IMR-90 (cell line): Measurements from ENCODE around the gene TES. TPM values are rescaled to one million over a fixed set of nuclear protein-coding genes. Genes with fewer than 3 reads are reported as not detected.

Experiments
- ATAC-seq: fragments of 200-7000 bp; cut with Tn5 transposase; 2 replicates; pipeline ENCODE4 v1.9.1; 2020; ENCODE audit warnings: low read depth, mild to moderate bottlenecking, moderate library complexity
- BruUV-seq: library from RNA; stranded (reverse); fragments of 400-500 nt; replicated peaks from 2 replicates; lab custom pipeline; 2021; lab: Mats Ljungman, UMichigan
- CTCF ChIA-PET: fragments of 300-600 bp; formaldehyde crosslinking; extraction: SDS; loops from one replicate; lab custom pipeline; 2021; ENCODE audit warnings: antibody characterized with exemption; lab: Yijun Ruan, JAX
- POLR2A ChIA-PET: fragments of 300-600 bp; sonication (Branson Sonifier 250); formaldehyde crosslinking; loops from one replicate; lab custom pipeline; 2022; ENCODE audit warnings: antibody characterized with exemption; ENCODE audit not compliant: unreplicated experiment; lab: Charles Lee
- DNase-seq: peaks from one replicate; pipeline ENCODE4 v3.0.0; 2013
- H2AFZ ChIP-seq: replicated peaks from 2 replicates; pipeline ENCODE3; 2013; ENCODE audit warnings: low read length, mild to moderate bottlenecking; ENCODE audit not compliant: poor library complexity
- H2AK5ac ChIP-seq: 2 replicates; pipeline ENCODE4 v1.6.1; 2013; ENCODE audit warnings: low read depth, low read length, inconsistent platforms
- H2AK9ac ChIP-seq: replicated peaks from 2 replicates; pipeline ENCODE3; 2013; ENCODE audit warnings: mild to moderate bottlenecking, low read depth, low read length, moderate library complexity; ENCODE audit not compliant: poor library complexity
- H2BK120ac ChIP-seq: 2 replicates; pipeline ENCODE4 v1.6.1; 2013; ENCODE audit warnings: low read depth, low read length, inconsistent platforms
- H2BK15ac ChIP-seq: 3 replicates; pipeline ENCODE4 v1.6.1; 2013; ENCODE audit warnings: low read depth, low read length, inconsistent platforms
- H2BK20ac ChIP-seq: 2 replicates; pipeline ENCODE4 v1.6.1; 2013; ENCODE audit warnings: low read depth, mild to moderate bottlenecking, inconsistent platforms, low read length, moderate library complexity
- H2BK5ac ChIP-seq: 2 replicates; pipeline ENCODE4 v1.6.1; 2013; ENCODE audit warnings: mild to moderate bottlenecking, low read depth, low read length, inconsistent platforms; ENCODE audit not compliant: poor library complexity, severe bottlenecking
- H3K14ac ChIP-seq: replicated peaks from 2 replicates; pipeline ENCODE4 v1.6.1; 2013; ENCODE audit warnings: low read depth, low read length, inconsistent platforms
- H3K18ac ChIP-seq: 2 replicates; pipeline ENCODE4 v1.6.1; 2013; ENCODE audit warnings: low read depth, low read length, control low read depth
- H3K23ac ChIP-seq: 2 replicates; pipeline ENCODE4 v1.6.1; 2013; ENCODE audit warnings: low read depth, low read length, inconsistent platforms
- H3K27ac ChIP-seq: 2 replicates; pipeline ENCODE4 v1.5.1; 2013; ENCODE audit warnings: mild to moderate bottlenecking, control low read depth, low read length; ENCODE audit not compliant: insufficient read depth
- H3K27me3 ChIP-seq: 2 replicates; pipeline ENCODE4 v1.6.1; 2013; ENCODE audit warnings: low read length; ENCODE audit not compliant: control insufficient read depth, insufficient read depth
- H3K36me3 ChIP-seq: 2 replicates; pipeline ENCODE4 v1.6.1; 2013; ENCODE audit warnings: low read length, mixed read lengths; ENCODE audit not compliant: control insufficient read depth, insufficient read depth
- H3K4ac ChIP-seq: 2 replicates; pipeline ENCODE4 v1.6.1; 2013; ENCODE audit warnings: low read depth, low read length, inconsistent platforms
- H3K4me1 ChIP-seq: 2 replicates; pipeline ENCODE4 v1.6.1; 2013; ENCODE audit warnings: low read length, mixed read lengths; ENCODE audit not compliant: control insufficient read depth, insufficient read depth
- H3K4me2 ChIP-seq: 2 replicates; pipeline ENCODE4 v1.6.1; 2013; ENCODE audit warnings: low read depth, mild to moderate bottlenecking, control low read depth, low read length, moderate library complexity
- H3K4me3 ChIP-seq: 2 replicates; pipeline ENCODE4 v1.5.1; 2013; ENCODE audit warnings: low read depth, mild to moderate bottlenecking, control low read depth, low read length, moderate library complexity; ENCODE audit not compliant: insufficient read depth
- H3K56ac ChIP-seq: 2 replicates; pipeline ENCODE4 v1.6.1; 2013; ENCODE audit warnings: low read length, inconsistent platforms; ENCODE audit not compliant: insufficient read depth; ENCODE audit errors: extremely low read depth
- H3K79me1 ChIP-seq, 2 experiments: 2 replicates each; pipeline ENCODE4 v1.6.1; 2013; ENCODE audit warnings: low read length in 2 of 2, inconsistent platforms in 1 of 2, low read depth in 1 of 2
- H3K9ac ChIP-seq: 2 replicates; pipeline ENCODE4 v1.6.1; 2013; ENCODE audit warnings: low read depth, low read length, control low read depth
- H3K9me1 ChIP-seq: 2 replicates; pipeline ENCODE4 v1.6.1; 2013; ENCODE audit warnings: low read length, inconsistent platforms; ENCODE audit not compliant: insufficient read depth
- H3K9me3 ChIP-seq: 2 replicates; pipeline ENCODE4 v1.6.1; 2013; ENCODE audit warnings: low read length; ENCODE audit not compliant: control insufficient read depth, insufficient read depth
- H4K20me1 ChIP-seq: 2 replicates; pipeline ENCODE4 v1.6.1; 2013; ENCODE audit warnings: low read length, inconsistent platforms; ENCODE audit not compliant: insufficient read depth
- H4K5ac ChIP-seq: 2 replicates; pipeline ENCODE4 v1.6.1; 2013; ENCODE audit warnings: mild to moderate bottlenecking, low read depth, low read length, control low read depth
- H4K8ac ChIP-seq, 2 experiments: 2 replicates each; pipeline ENCODE4 v1.6.1; 2013; ENCODE audit warnings: low read depth in 2 of 2, low read length in 2 of 2, control low read depth in 1 of 2, inconsistent platforms in 1 of 2
- H4K91ac ChIP-seq: 2 replicates; pipeline ENCODE4 v1.6.1; 2013; ENCODE audit warnings: low read depth, low read length, inconsistent platforms; ENCODE audit not compliant: insufficient read depth
- BHLHE40 ChIP-seq: fragments of 150-350 bp; IDR thresholded peaks from 2 replicates; pipeline ENCODE4 v1.6.1; 2016; ENCODE audit warnings: mild to moderate bottlenecking, low read depth, low read length
- CEBPB ChIP-seq: IDR thresholded peaks from 2 replicates; pipeline ENCODE4 v1.6.1; 2012; ENCODE audit warnings: low read depth, low read length, improper control_type of control experiment
- CHD1 ChIP-seq: IDR thresholded peaks from 2 replicates; pipeline ENCODE4 v1.6.1; 2012; ENCODE audit warnings: low read depth, low read length, improper control_type of control experiment
- FOS ChIP-seq: fragments of 150-350 bp; IDR thresholded peaks from 2 replicates; pipeline ENCODE4 v1.6.1; 2016; ENCODE audit warnings: low read depth, low read length
- MAFK ChIP-seq: IDR thresholded peaks from 2 replicates; pipeline ENCODE4 v1.6.1; 2012; ENCODE audit warnings: low read depth, low read length, improper control_type of control experiment
- MAZ ChIP-seq: IDR thresholded peaks from 2 replicates; pipeline ENCODE4 v1.6.1; 2012; ENCODE audit warnings: low read depth, mild to moderate bottlenecking, low read length, improper control_type of control experiment, moderate library complexity, borderline replicate concordance
- MXI1 ChIP-seq: IDR thresholded peaks from 2 replicates; pipeline ENCODE4 v1.6.1; 2012; ENCODE audit warnings: low read depth, mild to moderate bottlenecking, low read length, moderate library complexity, borderline replicate concordance
- NFE2L2 ChIP-seq: fragments of 150-350 bp; IDR thresholded peaks from 2 replicates; pipeline ENCODE4 v1.6.1; 2016; ENCODE audit warnings: low read depth, mild to moderate bottlenecking, low read length
- POLR2A ChIP-seq: IDR thresholded peaks from 2 replicates; pipeline ENCODE4 v1.6.1; 2012; ENCODE audit warnings: mild to moderate bottlenecking, low read depth, low read length
- RAD21 ChIP-seq: IDR thresholded peaks from 2 replicates; pipeline ENCODE4 v1.6.1; 2012; ENCODE audit warnings: low read length, improper control_type of control experiment
- RCOR1 ChIP-seq: IDR thresholded peaks from 2 replicates; pipeline ENCODE4 v1.6.1; 2012; ENCODE audit warnings: mild to moderate bottlenecking, low read length, improper control_type of control experiment; ENCODE audit not compliant: insufficient replicate concordance
- RFX5 ChIP-seq: IDR thresholded peaks from 2 replicates; pipeline ENCODE4 v1.8.0; 2012; ENCODE audit warnings: low read depth, mild to moderate bottlenecking, low read length, moderate library complexity
- SMC3 ChIP-seq: fragments of 150-350 bp; IDR thresholded peaks from 2 replicates; pipeline ENCODE4 v1.6.1; 2016; ENCODE audit warnings: low read depth, mild to moderate bottlenecking, antibody characterized with exemption, low read length, moderate library complexity
- whole genome bisulfite sequencing, 2 experiments: methylation state at CpG; one replicate each; pipeline versions ENCODE4 v1.1.5 to v1.1.7; 2013; ENCODE audit warnings: missing lambda C conversion rate in 2 of 2; ENCODE audit not compliant: insufficient read length in 1 of 2; ENCODE audit errors: extremely low coverage in 2 of 2; 5-methylcytosine and 5-hydroxymethylcytosine counted together
- dilution Hi-C: fragments of 300-500 bp; cut with HindIII; formaldehyde crosslinking; loops from one replicate; pipeline ENCODE4 v1.14.3; 2018; ENCODE audit warnings: low sequenced_read_pairs; ENCODE audit not compliant: unreplicated experiment
- in situ Hi-C: fragments of 300-500 bp; cut with MboI; formaldehyde crosslinking; loops from 3 replicates; pipeline ENCODE4 v1.14.3; 2019; ENCODE audit warnings: low sequenced_read_pairs, inconsistent platforms, mixed read lengths
- intact Hi-C: fragments of 100-400 bp; cut with micrococcal nuclease; formaldehyde crosslinking; loops from 2 replicates; pipeline ENCODE4 v1.10.0; 2022
- polyA plus RNA-seq, 3 experiments: library from polyadenylated mRNA; depleted of rRNA; stranded (reverse); fragments of >200 nt; gene quantifications; 2 replicates each; pipeline ENCODE4 v1.2.3, GENCODE V29; 2012; ENCODE audit warnings: low replicate concordance in 1 of 3
- total RNA-seq: library from RNA; depleted of rRNA; stranded (reverse); fragments of >200 nt; gene quantifications from 2 replicates; pipeline ENCODE4 v1.2.3, GENCODE V29; 2012
- TF ChIP-seq, protein P1 (sequence below): fragments of 150-350 bp; IDR thresholded peaks from 2 replicates; pipeline ENCODE4 v1.6.1; 2017; ENCODE audit warnings: mild to moderate bottlenecking, antibody characterized with exemption, low read length, low read depth
- TF ChIP-seq, protein P2 (sequence below): conservative IDR thresholded peaks from 2 replicates; pipeline ENCODE4 v1.5.1; 2012; ENCODE audit warnings: mild to moderate bottlenecking, low read depth, low read length, improper control_type of control experiment
- TF ChIP-seq, protein P3 (sequence below): fragments of 150-350 bp; IDR thresholded peaks from 2 replicates; pipeline ENCODE4 v1.6.1; 2016; ENCODE audit warnings: low read depth, mild to moderate bottlenecking, low read length, moderate library complexity, borderline replicate concordance

Gene TES
- total and polyA plus RNA-seq, 2 of the 4 experiments (the other 2 are of a cell fraction): 54.0 to 83.3 TPM

DNA sequence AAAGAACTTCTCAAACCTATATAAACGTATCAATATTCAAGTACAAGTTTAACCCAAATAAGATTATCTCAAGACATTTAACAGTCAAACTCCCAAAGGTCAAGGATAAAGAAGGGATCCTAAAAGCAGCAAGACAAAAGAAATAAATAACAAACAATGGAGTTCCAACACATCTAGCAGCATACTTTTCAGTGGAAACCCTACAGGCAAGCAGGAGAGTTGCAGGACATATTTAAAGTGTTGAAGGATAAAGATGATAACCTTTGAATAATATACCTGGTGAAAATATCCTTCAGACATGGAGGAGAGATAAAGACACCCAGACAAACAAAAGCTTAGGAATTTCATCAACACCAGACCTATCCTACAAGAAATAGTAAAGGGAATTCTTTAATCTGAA, 82.8 kb downstream of the TES start:
- no peak overlapping the region for H3K56ac ChIP-seq
- ChIA-PET CTCF (no interaction called here), POLR2A (no interaction called here)
- H3K9me3 ChIP-seq: no peaks in the 10 kb centered on the region
- H3K27ac ChIP-seq: no peak overlapping the region
- no CpG with 5 or more reads among the region's 1 CpG for WGBS, 2 experiments
- H3K4me3 ChIP-seq: no peak overlapping the region
- H3K4me2 ChIP-seq: no peak overlapping the region
- H3K9me1 ChIP-seq: no peaks in the 10 kb centered on the region
- H2AK9ac ChIP-seq: no peak overlapping the region
- no peak overlapping the region for H3K9ac ChIP-seq
- peaks cover 0 to 5% of the 10 kb centered on the region in 2 experiments; a peak in 1 of 4 replicates for H3K79me1 ChIP-seq
- in situ Hi-C loops: no loop called here
- H3K23ac ChIP-seq: no peak overlapping the region
- no peak overlapping the region for H2BK15ac ChIP-seq
- intact Hi-C loops: no loop called here
- no peak overlapping the region for H2AK5ac ChIP-seq
- TF ChIP-seq POLR2A: no peak
- TF ChIP-seq BHLHE40: no peak
- TF ChIP-seq MAZ: no peak
- TF ChIP-seq, protein P1, sequence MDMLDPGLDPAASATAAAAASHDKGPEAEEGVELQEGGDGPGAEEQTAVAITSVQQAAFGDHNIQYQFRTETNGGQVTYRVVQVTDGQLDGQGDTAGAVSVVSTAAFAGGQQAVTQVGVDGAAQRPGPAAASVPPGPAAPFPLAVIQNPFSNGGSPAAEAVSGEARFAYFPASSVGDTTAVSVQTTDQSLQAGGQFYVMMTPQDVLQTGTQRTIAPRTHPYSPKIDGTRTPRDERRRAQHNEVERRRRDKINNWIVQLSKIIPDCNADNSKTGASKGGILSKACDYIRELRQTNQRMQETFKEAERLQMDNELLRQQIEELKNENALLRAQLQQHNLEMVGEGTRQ: no peak
- no peak for TF ChIP-seq FOS
- TF ChIP-seq, protein P2, sequence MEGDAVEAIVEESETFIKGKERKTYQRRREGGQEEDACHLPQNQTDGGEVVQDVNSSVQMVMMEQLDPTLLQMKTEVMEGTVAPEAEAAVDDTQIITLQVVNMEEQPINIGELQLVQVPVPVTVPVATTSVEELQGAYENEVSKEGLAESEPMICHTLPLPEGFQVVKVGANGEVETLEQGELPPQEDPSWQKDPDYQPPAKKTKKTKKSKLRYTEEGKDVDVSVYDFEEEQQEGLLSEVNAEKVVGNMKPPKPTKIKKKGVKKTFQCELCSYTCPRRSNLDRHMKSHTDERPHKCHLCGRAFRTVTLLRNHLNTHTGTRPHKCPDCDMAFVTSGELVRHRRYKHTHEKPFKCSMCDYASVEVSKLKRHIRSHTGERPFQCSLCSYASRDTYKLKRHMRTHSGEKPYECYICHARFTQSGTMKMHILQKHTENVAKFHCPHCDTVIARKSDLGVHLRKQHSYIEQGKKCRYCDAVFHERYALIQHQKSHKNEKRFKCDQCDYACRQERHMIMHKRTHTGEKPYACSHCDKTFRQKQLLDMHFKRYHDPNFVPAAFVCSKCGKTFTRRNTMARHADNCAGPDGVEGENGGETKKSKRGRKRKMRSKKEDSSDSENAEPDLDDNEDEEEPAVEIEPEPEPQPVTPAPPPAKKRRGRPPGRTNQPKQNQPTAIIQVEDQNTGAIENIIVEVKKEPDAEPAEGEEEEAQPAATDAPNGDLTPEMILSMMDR: no peak
- no peak for TF ChIP-seq CEBPB
- no peak for TF ChIP-seq RFX5
- TF ChIP-seq NFE2L2: no peak
- no peak for TF ChIP-seq RCOR1
- TF ChIP-seq, protein P3, sequence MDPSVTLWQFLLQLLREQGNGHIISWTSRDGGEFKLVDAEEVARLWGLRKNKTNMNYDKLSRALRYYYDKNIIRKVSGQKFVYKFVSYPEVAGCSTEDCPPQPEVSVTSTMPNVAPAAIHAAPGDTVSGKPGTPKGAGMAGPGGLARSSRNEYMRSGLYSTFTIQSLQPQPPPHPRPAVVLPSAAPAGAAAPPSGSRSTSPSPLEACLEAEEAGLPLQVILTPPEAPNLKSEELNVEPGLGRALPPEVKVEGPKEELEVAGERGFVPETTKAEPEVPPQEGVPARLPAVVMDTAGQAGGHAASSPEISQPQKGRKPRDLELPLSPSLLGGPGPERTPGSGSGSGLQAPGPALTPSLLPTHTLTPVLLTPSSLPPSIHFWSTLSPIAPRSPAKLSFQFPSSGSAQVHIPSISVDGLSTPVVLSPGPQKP: no peak
- no peak for TF ChIP-seq RAD21
- no peak for TF ChIP-seq MXI1
- TF ChIP-seq SMC3: no peak
- TF ChIP-seq MAFK: no peak
- no peak for TF ChIP-seq CHD1
- H2AFZ ChIP-seq: no peak overlapping the region
- ATAC-seq (no peak), DNase-seq (no peak)
- dilution Hi-C loops: no loop called here
- no peak overlapping the region for H2BK20ac ChIP-seq
- H3K36me3 ChIP-seq: no peaks in the 10 kb centered on the region
- no peak overlapping the region for H3K4ac ChIP-seq
- H3K4me1 ChIP-seq: no peaks in the 10 kb centered on the region
- no peak overlapping the region for H4K5ac ChIP-seq
- H3K14ac ChIP-seq: no peak overlapping the region
- no peak overlapping the region for H4K8ac ChIP-seq
- H2BK5ac ChIP-seq: no peak overlapping the region
- no peaks in the 10 kb centered on the region for H4K20me1 ChIP-seq
- no peak overlapping the region for H2BK120ac ChIP-seq
- H3K27me3 ChIP-seq: no peaks in the 10 kb centered on the region
- H4K91ac ChIP-seq: no peak overlapping the region
- no TSS peak for BruUV-seq
- H3K18ac ChIP-seq: no peak overlapping the region
